GM18519 (cell line): ENCODE results near the gene CAMTA1.
"Not testable (repeated sequence)": the region's sequence is repeated elsewhere in the genome, so short reads cannot be mapped to it uniquely, and the experiment has no call there.

Experiments
- ATAC-seq: cut with Tn5 transposase; IDR thresholded peaks from one replicate; pipeline ENCODE4 v1.9.1; 2021; ENCODE audit warnings: mild to moderate bottlenecking, moderate library complexity; ENCODE audit not compliant: unreplicated experiment, low FRiP score

CAMTA1 gene

GRCh38 chr1:7406641-7407543, 621.6 kb downstream of the CAMTA1 start:
- no peak for ATAC-seq

GRCh38 chr1:7407544-7407895, 622.3 kb downstream of the CAMTA1 start:
- ATAC-seq, result no peak

- ATAC-seq, result no peak
Measured at GRCh38 chr1:7407980-7408770, 622.9 kb downstream of the CAMTA1 start.

GRCh38 chr1:7408771-7409150, 623.5 kb downstream of the CAMTA1 start:
- ATAC-seq, result no peak

- ATAC-seq, result no peak
Measured at GRCh38 chr1:7409278-7409677, 624.0 kb downstream of the CAMTA1 start.

- no peak for ATAC-seq
Measured at GRCh38 chr1:7410156-7410555, 624.9 kb downstream of the CAMTA1 start.

- not testable (repeated sequence) for ATAC-seq
Measured at GRCh38 chr1:7417618-7418017, 632.4 kb downstream of the CAMTA1 start.

GRCh38 chr1:7418442-7419080, 633.3 kb downstream of the CAMTA1 start:
- no peak for ATAC-seq

- ATAC-seq, result no peak
Measured at GRCh38 chr1:7420098-7420445, 634.8 kb downstream of the CAMTA1 start.

GRCh38 chr1:7420470-7421100, 635.3 kb downstream of the CAMTA1 start:
- ATAC-seq, result no peak

- ATAC-seq, result no peak
Measured at GRCh38 chr1:7421471-7422075, 636.3 kb downstream of the CAMTA1 start.

GRCh38 chr1:7422081-7422480, 636.8 kb downstream of the CAMTA1 start:
- no peak for ATAC-seq

- ATAC-seq, result no peak
Measured at GRCh38 chr1:7422561-7422960, 637.3 kb downstream of the CAMTA1 start.

GRCh38 chr1:7422966-7423365, 637.7 kb downstream of the CAMTA1 start:
- no peak for ATAC-seq

- no peak for ATAC-seq
Measured at GRCh38 chr1:7424352-7424890, 639.2 kb downstream of the CAMTA1 start.

- no peak for ATAC-seq
Measured at GRCh38 chr1:7425229-7425628, 640.0 kb downstream of the CAMTA1 start.

- ATAC-seq, result no peak
Measured at GRCh38 chr1:7425771-7426170, 640.5 kb downstream of the CAMTA1 start.

- no peak for ATAC-seq
Measured at GRCh38 chr1:7426780-7427604, 641.7 kb downstream of the CAMTA1 start.

GRCh38 chr1:7427605-7428300, 642.5 kb downstream of the CAMTA1 start:
- ATAC-seq, result no peak
